H9 (cell line): ENCODE data around the gene KCNAB1. TPM values are rescaled to one million over a fixed set of nuclear protein-coding genes. Genes with fewer than 3 reads are reported as not detected.

ENCODE experiments used
- DNase-seq: peaks from one replicate; pipeline ENCODE4 v3.0.0-alpha.2; 2017
- H2AFZ ChIP-seq: one replicate; pipeline ENCODE4 v1.6.1; 2013; ENCODE audit warnings: mild to moderate bottlenecking, low read length, control low read depth, moderate library complexity
- H2AK5ac ChIP-seq: 2 replicates; pipeline ENCODE4 v1.6.1; 2013; ENCODE audit warnings: low read length, control low read depth, mixed read lengths; ENCODE audit not compliant: insufficient read length
- H2BK120ac ChIP-seq: one replicate; pipeline ENCODE4 v1.6.1; 2013; ENCODE audit warnings: low read depth, mild to moderate bottlenecking, low read length, control low read depth, inconsistent platforms; ENCODE audit not compliant: poor library complexity, severe bottlenecking
- H2BK12ac ChIP-seq: 2 replicates; pipeline ENCODE4 v1.6.1; 2013; ENCODE audit warnings: low read length, control low read depth, mixed read lengths, low read depth; ENCODE audit not compliant: insufficient read length
- H2BK15ac ChIP-seq: 2 replicates; pipeline ENCODE4 v1.6.1; 2013; ENCODE audit warnings: low read depth, low read length, control low read depth
- H2BK20ac ChIP-seq: one replicate; pipeline ENCODE4 v1.6.1; 2013; ENCODE audit warnings: low read depth, mild to moderate bottlenecking, low read length, control low read depth, inconsistent platforms; ENCODE audit not compliant: poor library complexity, severe bottlenecking
- H2BK5ac ChIP-seq: 2 replicates; pipeline ENCODE4 v1.6.1; 2013; ENCODE audit warnings: low read length, control low read depth, mixed read lengths; ENCODE audit not compliant: insufficient read length
- H3K14ac ChIP-seq: 2 replicates; pipeline ENCODE4 v1.6.1; 2013; ENCODE audit warnings: low read length, control low read depth; ENCODE audit not compliant: insufficient read depth
- H3K18ac ChIP-seq: 2 replicates; pipeline ENCODE4 v1.6.1; 2013; ENCODE audit warnings: low read depth, mild to moderate bottlenecking, mixed read lengths, low read length, control low read depth; ENCODE audit not compliant: insufficient read length
- H3K23ac ChIP-seq: 2 replicates; pipeline ENCODE4 v1.6.1; 2013; ENCODE audit warnings: low read length, control low read depth, mixed read lengths, low read depth; ENCODE audit not compliant: insufficient read length
- H3K23me2 ChIP-seq: 2 replicates; pipeline ENCODE4 v1.6.1; 2013; ENCODE audit warnings: low read depth, mild to moderate bottlenecking, mixed read lengths, low read length, control low read depth; ENCODE audit not compliant: insufficient read length, poor library complexity, severe bottlenecking
- H3K27ac ChIP-seq: 2 replicates; pipeline ENCODE4 v1.5.1; 2013; ENCODE audit warnings: low read length, control low read depth, mixed read lengths, low read depth; ENCODE audit not compliant: insufficient read length
- H3K27me3 ChIP-seq: 2 replicates; pipeline ENCODE4 v1.6.1; 2013; ENCODE audit warnings: low read length, control low read depth, inconsistent platforms; ENCODE audit not compliant: insufficient read depth
- H3K4ac ChIP-seq: 2 replicates; pipeline ENCODE4 v1.6.1; 2013; ENCODE audit warnings: low read depth, mild to moderate bottlenecking, control low read depth, inconsistent platforms, low read length, moderate library complexity
- H3K4me1 ChIP-seq: 2 replicates; pipeline ENCODE4 v1.6.1; 2013; ENCODE audit warnings: low read length, control low read depth, inconsistent platforms; ENCODE audit not compliant: insufficient read depth
- H3K4me2 ChIP-seq: 2 replicates; pipeline ENCODE4 v1.6.1; 2013; ENCODE audit warnings: low read length, control low read depth, mixed read lengths; ENCODE audit not compliant: insufficient read length, insufficient read depth
- H3K56ac ChIP-seq: 2 replicates; pipeline ENCODE4 v1.6.1; 2013; ENCODE audit warnings: low read depth, mild to moderate bottlenecking, mixed read lengths, low read length, control low read depth; ENCODE audit not compliant: insufficient read length
- H3K79me1 ChIP-seq: 2 replicates; pipeline ENCODE4 v1.6.1; 2013; ENCODE audit warnings: low read depth, mild to moderate bottlenecking, moderate library complexity, low read length, control low read depth, inconsistent platforms; ENCODE audit not compliant: insufficient read depth, poor library complexity, severe bottlenecking
- H3K79me2 ChIP-seq: 2 replicates; pipeline ENCODE4 v1.6.1; 2013; ENCODE audit warnings: low read length, control low read depth, inconsistent platforms; ENCODE audit not compliant: insufficient read depth
- H3K9ac ChIP-seq: 2 replicates; pipeline ENCODE4 v1.6.1; 2013; ENCODE audit warnings: low read length, control low read depth, mixed read lengths; ENCODE audit not compliant: insufficient read length; ENCODE audit errors: extremely low read depth
- H3K9me3 ChIP-seq: one replicate; pipeline ENCODE4 v1.6.1; 2013; ENCODE audit warnings: low read depth, low read length, inconsistent platforms; ENCODE audit not compliant: control insufficient read depth
- H3T11ph ChIP-seq: one replicate; pipeline ENCODE4 v1.6.1; 2013; ENCODE audit warnings: mild to moderate bottlenecking, low read length, control low read depth, inconsistent platforms
- H4K20me1 ChIP-seq: one replicate; pipeline ENCODE4 v1.6.1; 2013; ENCODE audit not compliant: control insufficient read depth, insufficient read length, insufficient read depth
- H4K5ac ChIP-seq: 2 replicates; pipeline ENCODE4 v1.6.1; 2013; ENCODE audit warnings: low read depth, mild to moderate bottlenecking, mixed read lengths, low read length, control low read depth; ENCODE audit not compliant: insufficient read length
- H4K8ac ChIP-seq: replicated peaks from 2 replicates; pipeline ENCODE4 v1.6.1; 2013; ENCODE audit warnings: low read length, control low read depth, mixed read lengths, low read depth; ENCODE audit not compliant: insufficient read length
- H4K91ac ChIP-seq: 2 replicates; pipeline ENCODE4 v1.6.1; 2013; ENCODE audit warnings: low read depth, mild to moderate bottlenecking, moderate library complexity, mixed read lengths, low read length, control low read depth; ENCODE audit not compliant: insufficient read length
- H3K27ac Mint-ChIP-seq, 3 experiments: 2 replicates in 2 of 3; 3 replicates in 1 of 3; pipeline ENCODE4 v1.8.0; 2020 to 2021; ENCODE audit warnings: mixed read lengths in 3 of 3, mild to moderate bottlenecking in 1 of 3, moderate library complexity in 1 of 3
- H3K27me3 Mint-ChIP-seq: 2 replicates; pipeline ENCODE4 v1.8.0; 2021; ENCODE audit warnings: low read depth, mild to moderate bottlenecking, moderate library complexity, mixed read lengths
- H3K36me3 Mint-ChIP-seq, 3 experiments: 2 replicates in 2 of 3; 3 replicates in 1 of 3; pipeline ENCODE4 v1.8.0; 2020 to 2021; ENCODE audit warnings: low read depth in 3 of 3, mixed read lengths in 3 of 3; ENCODE audit not compliant: insufficient read depth in 1 of 3
- H3K4me1 Mint-ChIP-seq, 2 experiments: 2 replicates each; pipeline ENCODE4 v1.8.0; 2020; ENCODE audit warnings: mixed read lengths in 2 of 2
- H3K4me3 Mint-ChIP-seq, 2 experiments: 2 replicates in 1 of 2; 3 replicates in 1 of 2; pipeline ENCODE4 v1.8.0; 2020 to 2021; ENCODE audit warnings: mild to moderate bottlenecking in 2 of 2, mixed read lengths in 2 of 2, moderate library complexity in 1 of 2
- H3K9me3 Mint-ChIP-seq, 2 experiments: 2 replicates in 1 of 2; 3 replicates in 1 of 2; pipeline ENCODE4 v1.8.0; 2020; ENCODE audit warnings: mild to moderate bottlenecking in 2 of 2, mixed read lengths in 2 of 2, moderate library complexity in 1 of 2
- WGBS: extraction: QIAGEN DNeasy Blood & Tissue Kit; methylation state at CpG from one replicate; pipeline ENCODE4 v1.1.7; 2013; ENCODE audit warnings: missing lambda C conversion rate, low lambda C conversion rate, mixed read lengths; ENCODE audit not compliant: insufficient read length; ENCODE audit errors: extremely low coverage; 5-methylcytosine and 5-hydroxymethylcytosine counted together
- total RNA-seq: library from RNA; stranded (reverse); gene quantifications from 2 replicates; pipeline ENCODE4 v1.2.1, GENCODE V29; 2021
- TF ChIP-seq, protein P1 (sequence below): fragments of 200-600 bp; sonication (generic); conservative IDR thresholded peaks from 3 replicates; pipeline ENCODE4 v1.8.0; 2021; ENCODE audit warnings: antibody characterized with exemption, mild to moderate bottlenecking

Gene KCNAB1
- total RNA-seq, 1 experiment from 2014 or later, result 3.7 TPM

DNA sequence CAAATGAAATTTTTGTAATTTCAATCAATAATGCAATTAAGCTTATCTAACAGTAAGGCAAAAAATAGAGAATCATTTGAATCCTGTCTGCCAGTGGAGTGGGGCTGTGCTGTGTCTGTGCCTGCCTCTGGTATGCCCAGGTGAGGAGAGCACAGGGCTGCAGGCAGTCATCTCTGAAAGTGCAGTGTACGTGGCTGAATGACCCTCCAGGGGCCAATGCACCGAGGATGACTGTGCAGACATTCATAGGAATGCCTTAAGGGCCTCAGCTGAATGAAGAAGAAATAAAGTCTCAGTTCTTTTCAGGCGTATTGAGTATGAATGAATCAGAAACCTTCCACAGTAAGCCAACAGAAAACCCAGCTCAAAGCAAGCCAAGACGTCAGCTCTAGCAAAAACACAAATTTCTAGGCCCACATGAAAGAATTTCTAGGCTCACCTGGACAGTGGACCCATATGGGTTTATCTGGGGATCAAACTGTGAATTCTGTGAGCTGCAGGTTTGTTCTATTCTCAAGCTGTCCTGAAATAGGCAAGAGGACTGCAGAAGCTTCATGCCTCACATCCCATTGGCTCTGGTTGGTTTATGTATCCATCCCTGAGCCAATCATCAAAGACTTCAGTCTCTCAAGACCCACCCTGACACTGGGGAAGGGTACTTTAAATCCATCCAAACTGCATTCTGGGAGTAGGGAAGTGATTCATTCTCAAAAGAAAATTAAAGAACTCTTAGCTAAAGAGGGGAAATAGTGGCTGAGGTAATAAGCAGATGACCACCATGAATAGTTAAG is 311.2 kb downstream of the KCNAB1 start:
- H3K4me2 ChIP-seq, result no peak overlapping the region
- no peaks in the 10 kb centered on the region for H3K27me3 Mint-ChIP-seq
- no peaks in the 10 kb centered on the region for H3K23me2 ChIP-seq
- no peak overlapping the region for H3K27ac Mint-ChIP-seq
- H4K20me1 ChIP-seq, result no peaks in the 10 kb centered on the region
- no peaks in the 10 kb centered on the region; the same call in 1 of the 2 replicates for H3K27me3 ChIP-seq
- H3K4me3 Mint-ChIP-seq, result no peak overlapping the region
- H3K9ac ChIP-seq, result no peak overlapping the region
- H3K27ac ChIP-seq, result no peak overlapping the region
- DNase-seq, result no peak
- no peaks in the 10 kb centered on the region for H3K4me1 Mint-ChIP-seq
- no peak overlapping the region for H2AK5ac ChIP-seq
- no peaks in the 10 kb centered on the region; a peak in 1 of 5 replicates for H3K9me3 Mint-ChIP-seq
- H4K5ac ChIP-seq, result no peak overlapping the region
- no peak overlapping the region for H2BK5ac ChIP-seq
- no peak overlapping the region for H3K18ac ChIP-seq
- H3K4me1 ChIP-seq, result no peaks in the 10 kb centered on the region
- H3K4ac ChIP-seq, result no peak overlapping the region
- H3K79me2 ChIP-seq, result no peaks in the 10 kb centered on the region
- no peak overlapping the region for H3K23ac ChIP-seq
- TF ChIP-seq, protein P1, sequence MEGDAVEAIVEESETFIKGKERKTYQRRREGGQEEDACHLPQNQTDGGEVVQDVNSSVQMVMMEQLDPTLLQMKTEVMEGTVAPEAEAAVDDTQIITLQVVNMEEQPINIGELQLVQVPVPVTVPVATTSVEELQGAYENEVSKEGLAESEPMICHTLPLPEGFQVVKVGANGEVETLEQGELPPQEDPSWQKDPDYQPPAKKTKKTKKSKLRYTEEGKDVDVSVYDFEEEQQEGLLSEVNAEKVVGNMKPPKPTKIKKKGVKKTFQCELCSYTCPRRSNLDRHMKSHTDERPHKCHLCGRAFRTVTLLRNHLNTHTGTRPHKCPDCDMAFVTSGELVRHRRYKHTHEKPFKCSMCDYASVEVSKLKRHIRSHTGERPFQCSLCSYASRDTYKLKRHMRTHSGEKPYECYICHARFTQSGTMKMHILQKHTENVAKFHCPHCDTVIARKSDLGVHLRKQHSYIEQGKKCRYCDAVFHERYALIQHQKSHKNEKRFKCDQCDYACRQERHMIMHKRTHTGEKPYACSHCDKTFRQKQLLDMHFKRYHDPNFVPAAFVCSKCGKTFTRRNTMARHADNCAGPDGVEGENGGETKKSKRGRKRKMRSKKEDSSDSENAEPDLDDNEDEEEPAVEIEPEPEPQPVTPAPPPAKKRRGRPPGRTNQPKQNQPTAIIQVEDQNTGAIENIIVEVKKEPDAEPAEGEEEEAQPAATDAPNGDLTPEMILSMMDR, result no peak
- no peak overlapping the region for H2BK12ac ChIP-seq
- H2AFZ ChIP-seq, result no peak overlapping the region
- no peak overlapping the region for H2BK120ac ChIP-seq
- H3K56ac ChIP-seq, result no peak overlapping the region
- H3T11ph ChIP-seq, result no peak overlapping the region
- H2BK20ac ChIP-seq, result no peak overlapping the region
- no peak overlapping the region for H4K8ac ChIP-seq
- H3K14ac ChIP-seq, result no peak overlapping the region
- WGBS, result no CpG with 5 or more reads among the region's 4 CpGs
- no peak overlapping the region for H2BK15ac ChIP-seq
- no peaks in the 10 kb centered on the region for H3K36me3 Mint-ChIP-seq
- H3K79me1 ChIP-seq, result no peaks in the 10 kb centered on the region
- H4K91ac ChIP-seq, result no peak overlapping the region
- no peaks in the 10 kb centered on the region for H3K9me3 ChIP-seq
